Measurements from ENCODE around the gene ID3.

ID3 gene

DNA sequence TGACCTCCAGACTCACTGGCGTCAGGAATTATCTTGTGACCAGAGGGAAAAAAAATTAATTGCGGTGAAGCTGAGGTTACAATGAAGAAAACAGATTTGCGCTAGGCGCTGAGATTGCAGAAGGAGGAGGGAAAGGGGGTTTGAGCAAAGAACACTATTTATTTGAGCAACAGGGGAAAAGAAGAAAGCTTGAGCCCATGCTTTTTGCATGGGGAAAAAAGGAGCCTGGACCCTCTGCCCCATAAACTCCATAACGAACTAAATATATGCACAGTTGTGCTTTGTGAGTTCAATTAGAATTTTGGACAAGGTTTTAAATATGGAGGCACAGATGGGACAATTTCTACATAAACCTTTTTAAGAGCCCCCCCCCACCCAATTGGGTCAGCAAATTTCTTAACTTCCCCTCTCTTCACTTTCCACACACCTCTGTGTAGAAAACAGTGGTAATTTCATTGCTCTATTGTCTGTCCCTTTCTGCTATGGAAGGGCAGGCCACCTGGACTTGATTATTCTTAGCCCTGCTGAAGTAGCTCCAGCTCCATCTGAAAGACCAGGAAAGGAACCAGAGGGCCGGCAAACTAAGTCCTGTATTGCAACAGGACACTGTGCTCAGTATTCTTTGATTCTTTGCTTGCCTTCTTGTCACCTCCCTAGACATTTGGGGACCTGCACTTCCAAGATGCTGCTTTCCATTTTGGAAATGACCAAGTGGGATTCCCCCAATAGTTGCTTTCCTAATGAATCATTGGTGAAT lies 862 bp upstream of the ID3 start:
- POLR2A ChIA-PET: interaction anchor here (0.6 to 3.0 kb wide), 7 partner anchors 10 to 45 kb away, joined by 3 to 22 read pairs (median 6); no protein-coding TSS in a partner anchor
- DNase-seq (ENCODE audit: extremely low spot score): no peak
- CTCF ChIA-PET: interaction anchor here (1.2 to 24.9 kb wide), 8 partner anchors 12 to 76 kb away, joined by 3 to 858 read pairs (median 6); no protein-coding TSS in a partner anchor
- TF ChIP-seq, protein P1, sequence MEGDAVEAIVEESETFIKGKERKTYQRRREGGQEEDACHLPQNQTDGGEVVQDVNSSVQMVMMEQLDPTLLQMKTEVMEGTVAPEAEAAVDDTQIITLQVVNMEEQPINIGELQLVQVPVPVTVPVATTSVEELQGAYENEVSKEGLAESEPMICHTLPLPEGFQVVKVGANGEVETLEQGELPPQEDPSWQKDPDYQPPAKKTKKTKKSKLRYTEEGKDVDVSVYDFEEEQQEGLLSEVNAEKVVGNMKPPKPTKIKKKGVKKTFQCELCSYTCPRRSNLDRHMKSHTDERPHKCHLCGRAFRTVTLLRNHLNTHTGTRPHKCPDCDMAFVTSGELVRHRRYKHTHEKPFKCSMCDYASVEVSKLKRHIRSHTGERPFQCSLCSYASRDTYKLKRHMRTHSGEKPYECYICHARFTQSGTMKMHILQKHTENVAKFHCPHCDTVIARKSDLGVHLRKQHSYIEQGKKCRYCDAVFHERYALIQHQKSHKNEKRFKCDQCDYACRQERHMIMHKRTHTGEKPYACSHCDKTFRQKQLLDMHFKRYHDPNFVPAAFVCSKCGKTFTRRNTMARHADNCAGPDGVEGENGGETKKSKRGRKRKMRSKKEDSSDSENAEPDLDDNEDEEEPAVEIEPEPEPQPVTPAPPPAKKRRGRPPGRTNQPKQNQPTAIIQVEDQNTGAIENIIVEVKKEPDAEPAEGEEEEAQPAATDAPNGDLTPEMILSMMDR (IDR thresholded peaks at IDR 0.05; ENCODE audit: control extremely low read depth, extremely low read depth, low read depth, missing control alignments): no peak

DNA sequence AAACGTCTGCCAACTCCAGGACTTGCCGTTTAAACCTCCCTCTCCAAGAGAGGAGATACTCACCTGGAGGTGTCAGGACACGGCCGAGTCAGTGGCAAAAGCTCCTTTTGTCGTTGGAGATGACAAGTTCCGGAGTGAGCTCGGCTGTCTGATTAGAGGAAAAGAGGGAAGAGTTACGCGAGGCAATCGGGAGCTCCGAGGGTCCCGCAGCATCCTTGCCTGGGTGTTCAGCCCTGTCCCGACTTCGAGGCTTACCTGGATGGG lies 497 bp downstream of the ID3 start:
- POLR2A ChIA-PET: interaction anchor here (0.8 to 3.0 kb wide), 14 partner anchors 8 to 76 kb away, joined by 3 to 22 read pairs (median 4); no protein-coding TSS in a partner anchor

DNA sequence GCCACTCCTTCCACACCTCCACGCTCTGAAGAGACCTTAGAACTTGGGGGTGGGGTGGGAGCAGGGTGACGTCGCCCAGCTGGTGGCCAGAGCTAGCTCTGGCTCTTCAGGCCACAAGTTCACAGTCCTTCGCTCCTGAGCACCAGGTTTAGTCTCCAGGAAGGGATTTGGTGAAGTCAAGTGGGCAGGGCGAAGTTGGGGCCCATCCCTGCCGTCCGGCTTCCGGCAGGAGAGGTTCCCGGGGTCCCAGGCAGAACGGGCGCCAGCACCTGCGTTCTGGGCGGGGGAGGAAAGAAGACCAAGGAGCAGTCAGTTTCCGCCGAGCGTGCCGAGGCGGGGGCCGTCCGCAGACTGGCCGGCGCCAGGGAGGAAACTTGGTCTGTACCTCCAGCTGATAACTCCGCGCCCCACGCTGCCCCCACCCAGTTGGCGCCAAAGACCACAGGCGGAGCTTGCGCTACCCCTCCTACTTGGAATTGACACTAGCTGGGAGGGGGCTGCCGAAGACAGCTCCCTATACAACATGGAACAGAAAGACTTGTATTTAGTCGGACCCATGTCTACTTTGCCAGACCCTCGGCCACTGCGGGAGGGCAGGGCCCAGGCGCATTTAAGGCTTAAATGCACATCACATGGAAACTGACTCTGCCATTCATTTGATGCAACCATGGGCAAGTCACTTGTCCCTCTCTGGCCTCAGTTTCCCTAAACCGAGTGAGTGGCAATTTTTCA lies 995 bp downstream of the ID3 start:
- ChIA-PET POLR2A (interaction anchor here (0.8 to 3.0 kb wide), 13 partner anchors 14 to 76 kb away, joined by 3 to 22 read pairs (median 4); no protein-coding TSS in a partner anchor), CTCF (interaction anchor here (1.0 to 24.9 kb wide), 11 partner anchors 9 to 133 kb away, joined by 3 to 858 read pairs (median 8); no protein-coding TSS in a partner anchor)
- TF ChIP-seq, protein P1 (IDR thresholded peaks at IDR 0.05; ENCODE audit: control extremely low read depth, extremely low read depth, low read depth, missing control alignments): no peak
- no peak for DNase-seq (ENCODE audit: extremely low spot score)

More for the DNA sequence above, 497 bp downstream of the ID3 start:
- TF ChIP-seq, protein P1 (IDR thresholded peaks at IDR 0.05; ENCODE audit: control extremely low read depth, extremely low read depth, low read depth, missing control alignments): no peak
- CTCF ChIA-PET: interaction anchor here (1.0 to 24.9 kb wide), 11 partner anchors 10 to 132 kb away, joined by 3 to 858 read pairs (median 4); no protein-coding TSS in a partner anchor
- no peak for DNase-seq (ENCODE audit: extremely low spot score)

DNA sequence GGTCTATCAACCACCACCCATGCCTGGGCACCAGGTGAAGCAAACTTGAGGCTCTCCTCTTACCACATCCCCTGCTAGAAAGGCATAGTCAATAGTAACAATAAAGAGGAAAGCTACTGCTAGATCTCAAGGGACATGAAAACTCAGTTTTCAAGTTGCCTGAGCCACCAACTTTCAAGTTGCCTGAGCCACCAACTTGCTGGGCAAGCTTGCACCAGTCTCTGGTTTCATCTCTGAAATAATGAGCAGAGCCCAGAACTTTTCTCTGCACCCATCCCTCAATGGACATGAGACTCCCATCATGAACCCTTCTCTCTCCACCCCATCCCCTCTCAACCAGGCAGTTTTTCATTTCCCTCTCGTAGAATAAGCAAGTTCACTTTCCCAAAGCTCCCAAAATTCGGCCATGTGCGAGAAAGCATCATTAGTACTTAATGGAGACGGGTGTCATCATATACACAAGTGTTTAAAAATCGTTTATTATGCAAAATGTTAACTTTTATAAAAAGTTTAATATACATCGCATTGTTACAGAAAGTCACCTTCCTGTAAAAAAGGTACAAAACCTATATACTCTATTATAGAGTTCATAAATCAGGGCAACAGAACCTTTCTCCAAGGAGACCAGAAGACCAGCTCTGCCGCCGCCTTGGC lies 1.7 kb downstream of the ID3 start:
- ChIA-PET CTCF (interaction anchor here (1.1 to 24.9 kb wide), 8 partner anchors 9 to 133 kb away, joined by 3 to 858 read pairs (median 9); no protein-coding TSS in a partner anchor), POLR2A (interaction anchor here (0.5 to 3.0 kb wide), 6 partner anchors 16 to 77 kb away, joined by 3 to 22 read pairs (median 6); no protein-coding TSS in a partner anchor)
- TF ChIP-seq, protein P1 (IDR thresholded peaks at IDR 0.05; ENCODE audit: control extremely low read depth, extremely low read depth, low read depth, missing control alignments): no peak
- no peak for DNase-seq (ENCODE audit: extremely low spot score)

DNA sequence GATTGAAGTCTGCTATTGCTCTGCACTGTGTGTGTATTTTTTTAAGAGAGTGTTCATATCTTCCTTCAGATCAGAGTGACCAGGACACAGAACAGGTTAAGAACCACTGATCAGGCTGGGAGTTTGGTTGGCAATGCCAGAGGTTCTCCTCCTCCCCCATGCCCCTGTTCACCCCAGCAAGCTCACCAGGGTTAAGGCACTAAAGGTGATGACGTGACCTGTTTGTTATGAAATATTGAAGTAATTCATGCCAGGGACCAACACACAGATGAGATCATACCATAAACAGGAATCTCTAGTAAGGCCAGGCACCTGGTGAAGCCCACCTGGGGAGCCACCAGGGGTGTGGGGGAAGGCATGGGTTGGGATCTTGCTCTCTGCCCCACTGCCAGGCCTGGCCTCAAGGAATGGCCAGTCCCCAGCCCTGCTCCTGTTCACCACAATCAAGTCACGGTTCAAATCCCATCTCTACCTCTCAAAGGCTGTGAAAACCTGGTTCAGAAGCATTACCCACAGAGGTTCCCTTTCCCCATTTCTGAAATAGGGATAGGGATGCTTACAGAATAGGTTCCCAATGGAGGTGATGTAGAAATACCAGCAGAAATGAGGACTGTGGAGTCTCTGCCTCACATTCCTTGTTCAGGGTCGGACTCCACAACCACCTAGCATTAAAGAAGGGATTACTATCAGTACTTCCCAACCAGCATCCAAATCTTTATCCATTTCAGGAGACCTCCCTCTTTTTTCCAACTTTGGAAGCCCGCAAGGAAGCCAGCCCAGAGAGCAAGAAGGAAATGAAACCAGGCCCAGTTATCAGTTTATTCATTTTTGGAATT lies 2.4 kb downstream of the ID3 start:
- TF ChIP-seq, protein P1 (IDR thresholded peaks at IDR 0.05; ENCODE audit: control extremely low read depth, extremely low read depth, low read depth, missing control alignments): no peak
- no peak for DNase-seq (ENCODE audit: extremely low spot score)
- POLR2A ChIA-PET: interaction anchor here (3.0 kb wide), 1 partner anchor 20 kb away, joined by 22 read pairs; no protein-coding TSS in a partner anchor
- CTCF ChIA-PET: interaction anchor here (0.9 to 24.9 kb wide), 8 partner anchors 12 to 101 kb away, joined by 3 to 858 read pairs (median 8); no protein-coding TSS in a partner anchor
